Thymus (tissue), 11 donors: Measurements from ENCODE around the gene TRDMT1. TPM values are rescaled to one million over a fixed set of nuclear protein-coding genes. Genes with fewer than 3 reads are reported as not detected.

ENCODE experiments used
- DNase-seq, 9 donors: peaks; one replicate each; pipeline ENCODE4 v3.0.0-alpha.2; 2013; ENCODE audit warnings: low spot score in 9 of 9, low read depth in 6 of 9, missing footprints in 1 of 9
- H3K27ac ChIP-seq, 2 donors: one replicate each; pipeline ENCODE4 v1.5.1; 2013; ENCODE audit warnings: control low read depth in 1 of 2, low read depth in 1 of 2, low read length in 1 of 2, mild to moderate bottlenecking in 1 of 2, moderate library complexity in 1 of 2
- H3K27me3 ChIP-seq, 2 donors: one replicate each; pipeline ENCODE4 v1.5.1; 2013; ENCODE audit warnings: low read length in 1 of 2; ENCODE audit not compliant: control insufficient read depth in 2 of 2, insufficient read depth in 1 of 2
- H3K36me3 ChIP-seq, 2 donors: one replicate each; pipeline ENCODE4 v1.5.1; 2013; ENCODE audit warnings: low read length in 1 of 2, mild to moderate bottlenecking in 1 of 2, moderate library complexity in 1 of 2; ENCODE audit not compliant: control insufficient read depth in 2 of 2, insufficient read depth in 2 of 2
- H3K4me1 ChIP-seq, 2 donors: one replicate each; pipeline ENCODE4 v1.5.1; 2013; ENCODE audit warnings: low read length in 2 of 2; ENCODE audit not compliant: control insufficient read depth in 2 of 2, insufficient read depth in 2 of 2
- H3K4me3 ChIP-seq, 2 donors: one replicate each; pipeline ENCODE4 v1.5.1; 2013; ENCODE audit warnings: low read length in 2 of 2, control low read depth in 1 of 2, mild to moderate bottlenecking in 1 of 2
- H3K9me3 ChIP-seq, 2 donors: one replicate each; pipeline ENCODE4 v1.5.1; 2013; ENCODE audit warnings: low read length in 1 of 2, mild to moderate bottlenecking in 1 of 2; ENCODE audit not compliant: control insufficient read depth in 2 of 2, insufficient read depth in 1 of 2
- WGBS: extraction: QIAGEN DNeasy Blood & Tissue Kit; methylation state at CpG from one replicate; pipeline ENCODE4 v1.1.7; 2013; 5-methylcytosine and 5-hydroxymethylcytosine counted together
- polyA plus RNA-seq: library from polyadenylated mRNA; stranded (reverse); fragments of 200-250 nt; gene quantifications from one replicate; pipeline ENCODE4 v1.2.3, GENCODE V29; 2013
- total RNA-seq: library from RNA; stranded (reverse); fragments of 120-200 nt; gene quantifications from one replicate; pipeline ENCODE4 v1.2.4, GENCODE V29; 2013
- donor health status: healthy.

Gene TRDMT1
- total and polyA plus RNA-seq, 2 donors, result 5.0 to 11.4 TPM

DNA sequence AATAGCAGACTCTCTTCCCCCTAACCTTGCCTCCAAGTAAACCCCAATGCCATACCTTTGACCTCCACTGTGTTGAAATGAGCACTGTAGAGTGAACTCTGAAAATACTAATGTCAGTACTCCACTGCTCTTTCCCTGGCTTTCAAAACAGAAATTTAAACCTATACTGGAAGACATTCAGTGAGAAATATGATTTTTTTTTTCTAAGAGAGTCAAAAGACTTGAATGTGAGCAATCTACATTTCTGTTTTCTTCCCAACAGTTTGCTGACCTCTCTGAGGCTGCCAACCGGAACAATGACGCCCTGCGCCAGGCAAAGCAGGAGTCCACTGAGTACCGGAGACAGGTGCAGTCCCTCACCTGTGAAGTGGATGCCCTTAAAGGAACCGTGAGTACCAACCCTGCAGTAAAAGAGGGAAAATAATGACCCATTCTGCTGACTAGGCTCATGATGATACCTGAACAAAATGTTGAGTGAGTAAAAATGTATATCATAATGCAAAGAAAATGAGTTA lies 33.0 kb upstream of the TRDMT1 start:
- Histone ChIP-seq H3K4me3 (no peak overlapping the region), H3K27ac (no peak overlapping the region), H3K36me3 (peaks cover 29 to 65% of the 10 kb centered on the region in 2 donors), H3K27me3 (no peaks in the 10 kb centered on the region), H3K9me3 (peaks cover 0 to 2% of the 10 kb centered on the region in 2 donors), H3K4me1 (peaks cover 6 to 9% of the 10 kb centered on the region in 2 donors)
- 98% methylated on average over 5 of the region's 5 CpGs for WGBS
- no peak for DNase-seq

DNA sequence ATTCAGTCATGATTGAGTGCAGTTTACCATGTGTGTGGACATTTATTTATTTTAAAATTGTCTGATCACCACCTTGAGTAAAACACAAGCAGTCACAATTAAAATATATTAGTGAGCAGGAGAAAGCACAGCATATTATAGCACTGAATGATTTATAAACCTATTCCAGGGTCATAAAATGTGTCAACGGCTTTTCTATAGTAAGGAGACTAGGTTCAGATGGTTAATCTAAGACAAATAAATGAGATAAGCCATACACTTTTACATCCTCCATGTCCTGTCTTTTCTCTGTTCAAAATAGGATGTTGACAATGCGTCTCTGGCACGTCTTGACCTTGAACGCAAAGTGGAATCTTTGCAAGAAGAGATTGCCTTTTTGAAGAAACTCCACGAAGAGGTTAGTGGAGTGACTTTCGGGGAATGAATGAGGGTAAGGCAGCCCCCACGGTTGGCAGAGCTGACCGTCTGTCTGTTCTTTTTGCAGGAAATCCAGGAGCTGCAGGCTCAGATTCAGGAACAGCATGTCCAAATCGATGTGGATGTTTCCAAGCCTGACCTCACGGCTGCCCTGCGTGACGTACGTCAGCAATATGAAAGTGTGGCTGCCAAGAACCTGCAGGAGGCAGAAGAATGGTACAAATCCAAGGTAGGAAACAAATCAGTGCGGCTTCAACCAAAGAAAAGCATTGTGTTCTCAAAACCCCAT lies 32.0 kb upstream of the TRDMT1 start:
- Histone ChIP-seq H3K27me3 (peaks cover 0 to 2% of the 10 kb centered on the region in 2 donors), H3K27ac (no peak overlapping the region), H3K9me3 (peaks cover 0 to 2% of the 10 kb centered on the region in 2 donors), H3K4me1 (peaks cover 6 to 9% of the 10 kb centered on the region in 2 donors), H3K36me3 (peaks cover 25 to 65% of the 10 kb centered on the region in 2 donors), H3K4me3 (no peak overlapping the region)
- no peak for DNase-seq
- 96% methylated on average over 14 of the region's 14 CpGs for WGBS

GRCh38 chr10:17232276-17232960 lies 30.9 kb upstream of the TRDMT1 start:
- no peak for DNase-seq
- peaks cover 22 to 61% of the 10 kb centered on the region in 2 donors for H3K36me3 ChIP-seq
- H3K27ac ChIP-seq, result no peak overlapping the region
- peaks cover 8 to 13% of the 10 kb centered on the region in 2 donors for H3K4me1 ChIP-seq
- 92% methylated on average over 3 of the region's 3 CpGs for WGBS
- H3K4me3 ChIP-seq, result no peak overlapping the region
- H3K27me3 ChIP-seq, result peaks cover 0 to 2% of the 10 kb centered on the region in 2 donors
- H3K9me3 ChIP-seq, result peaks cover 0 to 2% of the 10 kb centered on the region in 2 donors

GRCh38 chr10:17231788-17232187 lies 30.3 kb upstream of the TRDMT1 start:
- 95% methylated on average over 1 of the region's 1 CpG for WGBS
- no peak for DNase-seq
- Histone ChIP-seq H3K9me3 (peaks cover 0 to 2% of the 10 kb centered on the region in 2 donors), H3K27ac (no peak overlapping the region), H3K36me3 (peaks cover 22 to 56% of the 10 kb centered on the region in 2 donors), H3K4me3 (no peak overlapping the region), H3K4me1 (peaks cover 9 to 16% of the 10 kb centered on the region in 2 donors), H3K27me3 (peaks cover 0 to 2% of the 10 kb centered on the region in 2 donors)

GRCh38 chr10:17229967-17230682 lies 28.7 kb upstream of the TRDMT1 start:
- WGBS, result under 1% methylated on average over 43 of the region's 43 CpGs
- DNase-seq, result peak; percentile 72 to 96 (median 89)
- H3K27ac ChIP-seq, result peak overlapping the region; percentile 97 to 99
- H3K36me3 ChIP-seq, result peaks cover 19 to 41% of the 10 kb centered on the region in 2 donors
- H3K4me1 ChIP-seq, result peaks cover 9 to 18% of the 10 kb centered on the region in 2 donors
- peak overlapping the region; percentile 71 to 92 for H3K4me3 ChIP-seq
- peaks cover 0 to 2% of the 10 kb centered on the region in 2 donors for H3K27me3 ChIP-seq
- H3K9me3 ChIP-seq, result peaks cover 0 to 2% of the 10 kb centered on the region in 2 donors

DNA sequence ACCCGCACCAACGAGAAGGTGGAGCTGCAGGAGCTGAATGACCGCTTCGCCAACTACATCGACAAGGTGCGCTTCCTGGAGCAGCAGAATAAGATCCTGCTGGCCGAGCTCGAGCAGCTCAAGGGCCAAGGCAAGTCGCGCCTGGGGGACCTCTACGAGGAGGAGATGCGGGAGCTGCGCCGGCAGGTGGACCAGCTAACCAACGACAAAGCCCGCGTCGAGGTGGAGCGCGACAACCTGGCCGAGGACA lies 28.2 kb upstream of the TRDMT1 start:
- Histone ChIP-seq H3K9me3 (peaks cover 0 to 2% of the 10 kb centered on the region in 2 donors), H3K27me3 (peaks cover 0 to 2% of the 10 kb centered on the region in 2 donors), H3K36me3 (peaks cover 14 to 36% of the 10 kb centered on the region in 2 donors), H3K4me3 (peak overlapping the region; percentile 71 to 92), H3K27ac (peak overlapping the region; percentile 97 to 99), H3K4me1 (peaks cover 9 to 18% of the 10 kb centered on the region in 2 donors)
- WGBS, result under 1% methylated on average over 21 of the region's 21 CpGs
- peak in 1 of 9 donors; percentile 46 for DNase-seq

DNA sequence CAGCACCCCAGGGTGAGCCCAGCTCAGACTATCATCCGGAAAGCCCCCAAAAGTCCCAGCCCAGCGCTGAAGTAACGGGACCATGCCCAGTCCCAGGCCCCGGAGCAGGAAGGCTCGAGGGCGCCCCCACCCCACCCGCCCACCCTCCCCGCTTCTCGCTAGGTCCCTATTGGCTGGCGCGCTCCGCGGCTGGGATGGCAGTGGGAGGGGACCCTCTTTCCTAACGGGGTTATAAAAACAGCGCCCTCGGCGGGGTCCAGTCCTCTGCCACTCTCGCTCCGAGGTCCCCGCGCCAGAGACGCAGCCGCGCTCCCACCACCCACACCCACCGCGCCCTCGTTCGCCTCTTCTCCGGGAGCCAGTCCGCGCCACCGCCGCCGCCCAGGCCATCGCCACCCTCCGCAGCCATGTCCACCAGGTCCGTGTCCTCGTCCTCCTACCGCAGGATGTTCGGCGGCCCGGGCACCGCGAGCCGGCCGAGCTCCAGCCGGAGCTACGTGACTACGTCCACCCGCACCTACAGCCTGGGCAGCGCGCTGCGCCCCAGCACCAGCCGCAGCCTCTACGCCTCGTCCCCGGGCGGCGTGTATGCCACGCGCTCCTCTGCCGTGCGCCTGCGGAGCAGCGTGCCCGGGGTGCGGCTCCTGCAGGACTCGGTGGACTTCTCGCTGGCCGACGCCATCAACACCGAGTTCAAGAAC lies 27.7 kb upstream of the TRDMT1 start:
- Histone ChIP-seq H3K27me3 (peaks cover 0 to 2% of the 10 kb centered on the region in 2 donors), H3K9me3 (peaks cover 0 to 2% of the 10 kb centered on the region in 2 donors), H3K4me1 (peaks cover 9 to 18% of the 10 kb centered on the region in 2 donors), H3K4me3 (peak overlapping the region; percentile 71 to 92), H3K27ac (peak overlapping the region; percentile 97 to 99), H3K36me3 (peaks cover 9 to 31% of the 10 kb centered on the region in 2 donors)
- DNase-seq, result peak; percentile 51 to 89 (median 66)
- under 1% methylated on average over 72 of the region's 72 CpGs for WGBS

DNA sequence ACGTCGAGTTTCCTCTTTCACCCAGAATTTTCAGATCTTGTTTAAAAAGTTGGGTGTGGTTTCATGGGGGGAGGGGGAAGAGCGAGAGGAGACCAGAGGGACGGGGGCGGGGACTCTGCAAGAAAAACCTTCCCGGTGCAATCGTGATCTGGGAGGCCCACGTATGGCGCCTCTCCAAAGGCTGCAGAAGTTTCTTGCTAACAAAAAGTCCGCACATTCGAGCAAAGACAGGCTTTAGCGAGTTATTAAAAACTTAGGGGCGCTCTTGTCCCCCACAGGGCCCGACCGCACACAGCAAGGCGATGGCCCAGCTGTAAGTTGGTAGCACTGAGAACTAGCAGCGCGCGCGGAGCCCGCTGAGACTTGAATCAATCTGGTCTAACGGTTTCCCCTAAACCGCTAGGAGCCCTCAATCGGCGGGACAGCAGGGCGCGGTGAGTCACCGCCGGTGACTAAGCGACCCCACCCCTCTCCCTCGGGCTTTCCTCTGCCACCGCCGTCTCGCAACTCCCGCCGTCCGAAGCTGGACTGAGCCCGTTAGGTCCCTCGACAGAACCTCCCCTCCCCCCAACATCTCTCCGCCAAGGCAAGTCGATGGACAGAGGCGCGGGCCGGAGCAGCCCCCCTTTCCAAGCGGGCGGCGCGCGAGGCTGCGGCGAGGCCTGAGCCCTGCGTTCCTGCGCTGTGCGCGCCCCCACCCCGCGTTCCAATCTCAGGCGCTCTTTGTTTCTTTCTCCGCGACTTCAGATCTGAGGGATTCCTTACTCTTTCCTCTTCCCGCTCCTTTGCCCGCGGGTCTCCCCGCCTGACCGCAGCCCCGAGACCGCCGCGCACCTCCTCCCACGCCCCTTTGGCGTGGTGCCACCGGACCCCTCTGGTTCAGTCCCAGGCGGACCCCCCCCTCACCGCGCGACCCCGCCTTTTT lies 26.9 kb upstream of the TRDMT1 start, which contains the start of gene VIM:
Gene VIM, plus strand, starts transcription at position 151 of the 925 bp plus-strand sequence. CDS start 1,182 bp downstream, outside the sequence.
- Histone ChIP-seq H3K27ac (peak within 1 kb of the TSS; percentile 93 to 99), H3K4me3 (peak within 1 kb of the TSS; percentile 71 to 92), H3K9me3 (peaks cover 0 to 2% of the 10 kb centered on the region in 2 donors), H3K4me1 (peaks cover 7 to 18% of the 10 kb centered on the region in 2 donors), H3K27me3 (peaks cover 0 to 2% of the 10 kb centered on the region in 2 donors), H3K36me3 (peaks cover 1 to 23% of the 10 kb centered on the region in 2 donors)
- peak; percentile 55 to 92 (median 78) for DNase-seq
- WGBS, result under 1% methylated on average over 77 of the region's 77 CpGs
